ENCODE results near the gene FRMD4A. TPM values are rescaled to one million over a fixed set of nuclear protein-coding genes. Genes with fewer than 3 reads are reported as not detected.
"Not testable (repeated sequence)": the region's sequence is repeated elsewhere in the genome, so short reads cannot be mapped to it uniquely, and the experiment has no call there.

FRMD4A gene
- total RNA-seq, 1 experiment from 2014 or later: not detected

DNA sequence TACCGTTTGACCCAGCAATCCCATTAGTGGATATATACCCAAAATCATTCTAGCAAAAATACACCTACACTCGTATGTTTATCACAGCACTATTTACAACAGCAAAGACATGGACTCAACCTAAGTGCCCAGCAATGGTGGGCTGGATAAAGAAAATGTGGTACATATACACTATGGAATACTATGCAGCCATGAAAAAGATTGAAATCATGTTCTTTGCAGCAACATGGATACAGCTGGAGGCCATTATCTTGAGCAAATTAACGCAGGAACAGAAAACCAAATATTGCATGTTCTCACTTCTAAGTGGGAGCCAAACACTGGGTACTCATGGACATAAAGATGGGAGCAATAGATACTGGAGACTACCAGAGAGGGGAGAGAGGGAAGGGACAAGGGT, 223.9 kb downstream of the FRMD4A start:
- DNase-seq (ENCODE audit: low spot score): no peak

DNA sequence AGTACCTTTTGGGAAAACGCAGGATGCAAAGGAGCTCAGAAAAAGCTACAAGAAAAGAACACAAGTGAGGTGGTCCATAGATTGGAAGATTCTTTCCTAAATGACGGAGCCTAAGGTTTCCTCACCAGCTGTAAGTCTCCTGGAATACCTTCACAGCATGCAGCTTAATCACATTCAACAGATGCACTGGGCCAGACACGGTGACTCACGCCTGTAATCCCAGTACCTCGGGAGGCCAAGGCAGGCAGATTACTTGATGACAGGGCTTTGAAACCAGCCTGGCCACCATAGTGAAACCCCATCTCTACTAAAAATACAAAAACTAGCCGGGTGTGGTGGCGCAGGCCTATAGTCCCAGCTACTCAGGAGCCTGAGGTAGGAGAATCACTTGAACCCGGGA, 228.7 kb downstream of the FRMD4A start:
- no peak for DNase-seq (ENCODE audit: low spot score)

DNA sequence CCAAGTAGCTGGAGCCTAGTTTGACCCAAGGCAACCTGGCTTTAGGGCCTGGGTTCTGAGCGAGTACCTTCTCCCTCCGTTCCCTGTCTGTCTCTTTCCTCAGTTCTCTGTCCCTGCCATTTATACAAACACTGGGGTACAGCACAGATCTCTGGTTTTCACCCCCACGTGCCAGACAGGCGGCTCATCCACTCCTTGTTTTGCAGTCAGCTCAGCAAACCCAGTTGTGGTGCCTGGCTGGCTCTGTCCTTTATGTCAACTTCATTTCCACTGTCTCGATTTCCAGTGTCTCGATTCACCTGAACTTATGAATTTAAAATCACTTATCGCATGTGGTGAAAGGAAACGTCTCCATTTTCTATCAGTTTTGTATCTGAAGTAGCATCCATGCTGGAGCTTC, 230.8 kb downstream of the FRMD4A start:
- DNase-seq (ENCODE audit: low spot score): no peak

DNA sequence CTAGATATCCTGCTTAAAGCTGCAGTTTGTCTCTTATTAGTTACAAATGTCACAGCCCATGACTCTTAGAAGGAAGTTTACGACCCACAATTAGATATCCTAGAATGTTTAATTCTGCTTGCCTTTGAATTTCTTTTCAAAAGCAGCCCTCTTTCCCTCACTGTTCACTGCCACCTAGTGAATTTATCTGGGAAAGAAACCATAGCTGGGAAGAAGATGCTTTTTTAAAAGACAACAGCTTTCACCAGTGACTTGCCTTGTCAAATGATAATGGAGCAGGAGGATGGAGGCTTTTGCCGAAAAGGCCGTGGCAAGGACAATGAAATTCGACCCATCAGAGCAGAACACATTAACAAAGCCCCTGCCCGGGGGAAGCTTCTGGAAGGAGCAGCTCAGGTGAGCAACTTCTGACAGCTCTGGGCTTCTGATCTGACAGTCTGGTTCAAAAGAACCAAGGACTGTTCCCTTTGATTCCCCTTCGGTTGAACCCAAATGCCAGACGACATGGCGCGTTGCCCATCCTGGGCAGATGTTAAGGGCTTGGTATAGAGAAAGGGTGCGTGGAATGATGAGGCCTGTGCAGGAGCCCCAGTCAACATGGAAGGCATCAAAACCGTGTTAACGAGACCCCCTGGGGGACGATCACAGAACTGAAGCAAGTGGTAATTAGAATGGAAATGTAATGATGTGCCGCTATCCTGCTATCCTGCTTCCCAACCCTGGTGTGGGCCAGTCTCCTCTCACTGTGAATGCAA, 236.8 kb downstream of the FRMD4A start:
- peak; percentile 7 for DNase-seq (ENCODE audit: low spot score)

DNA sequence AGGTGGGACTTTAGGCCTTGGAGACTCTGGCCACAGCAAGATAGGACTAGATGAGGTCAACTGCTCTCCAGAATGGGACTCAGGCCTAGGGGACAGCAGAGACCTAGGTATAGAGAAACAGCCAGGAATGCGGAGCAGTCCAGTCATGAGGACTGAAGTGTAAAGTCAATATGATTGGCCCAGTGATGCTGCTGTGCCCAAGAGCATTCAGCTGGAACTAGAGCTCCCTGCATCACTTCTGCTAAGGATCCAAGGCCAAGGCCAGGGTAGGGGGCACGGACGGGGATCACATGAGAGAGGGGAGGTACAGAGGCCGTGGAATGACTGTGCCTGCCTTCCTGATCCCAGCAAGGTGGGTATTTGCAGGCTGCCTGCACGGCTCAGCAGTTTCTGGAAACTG, 237.9 kb downstream of the FRMD4A start:
- DNase-seq (ENCODE audit: low spot score): no peak

DNA sequence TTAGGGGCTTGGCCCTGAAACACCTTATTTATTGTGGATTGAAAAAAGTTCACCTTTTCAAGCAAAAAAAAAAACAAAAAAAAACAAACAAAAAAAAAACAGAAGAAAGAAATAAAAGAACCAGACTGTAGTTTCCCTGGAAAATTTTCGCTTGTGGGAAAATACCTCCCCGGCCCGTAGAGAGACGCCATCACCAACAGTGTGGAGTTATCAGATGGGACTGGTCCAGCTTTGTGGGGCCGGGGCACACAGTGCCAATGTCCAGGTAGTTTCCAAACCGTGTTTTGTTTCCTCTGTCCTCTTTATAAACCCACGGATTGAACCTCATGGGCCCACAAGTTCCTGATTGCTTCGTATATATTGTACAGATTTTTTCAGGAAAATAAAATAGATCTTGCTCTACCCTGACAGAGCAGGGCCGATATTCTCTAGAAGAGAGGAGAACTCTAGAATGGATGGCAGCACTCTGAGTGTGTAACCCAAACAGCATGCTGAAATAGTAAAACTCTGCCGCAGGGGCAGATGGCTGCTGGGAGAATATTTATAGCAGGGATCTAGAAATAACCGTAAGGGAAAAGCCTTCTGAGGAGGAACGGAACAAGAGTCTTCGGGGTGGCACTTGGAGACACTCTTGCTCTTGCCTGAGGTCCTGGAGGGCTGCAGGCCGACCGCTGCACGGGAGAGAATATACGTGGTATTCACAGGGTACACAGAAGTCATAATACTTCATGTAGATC, 241.0 kb downstream of the FRMD4A start:
- no peak for DNase-seq (ENCODE audit: low spot score)

DNA sequence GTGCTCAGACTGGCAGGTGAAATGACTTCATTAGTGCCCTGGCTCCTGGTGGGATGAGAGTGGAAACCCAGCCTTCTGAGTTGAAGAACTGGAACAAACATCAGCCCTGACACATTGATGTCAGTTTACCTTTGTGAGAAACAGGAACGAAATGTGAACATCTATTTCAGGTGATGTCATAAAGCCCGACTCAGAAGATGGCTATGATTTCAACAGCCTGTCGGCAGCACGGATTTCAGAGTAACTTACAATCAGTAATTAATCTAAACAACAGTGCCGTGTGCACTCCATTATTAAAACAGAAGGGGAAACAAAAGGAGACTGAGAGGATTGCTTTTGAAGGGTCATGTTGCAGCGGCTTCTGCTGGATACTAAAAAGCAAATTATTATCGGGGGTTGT, 243.2 kb downstream of the FRMD4A start:
- no peak for DNase-seq (ENCODE audit: low spot score)

DNA sequence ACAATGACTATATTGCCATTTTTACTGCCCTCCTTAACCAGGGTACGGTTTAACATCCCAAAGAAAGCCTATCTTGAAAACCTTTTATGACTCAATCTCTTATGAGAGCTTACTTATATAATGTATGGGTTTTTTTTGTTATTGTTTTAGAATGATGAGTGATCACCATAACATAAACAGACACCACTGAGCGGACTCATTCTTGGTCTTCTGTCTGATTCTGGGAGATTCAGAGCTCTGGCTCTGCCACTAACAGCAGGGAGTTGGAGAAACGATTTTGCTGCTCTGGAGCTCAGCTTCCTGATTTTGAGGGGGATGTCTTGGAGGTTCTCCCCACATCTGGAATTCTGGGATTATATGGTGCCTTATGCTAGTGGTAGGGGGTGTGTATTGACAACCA, 244.1 kb downstream of the FRMD4A start:
- no peak for DNase-seq (ENCODE audit: low spot score)

DNA sequence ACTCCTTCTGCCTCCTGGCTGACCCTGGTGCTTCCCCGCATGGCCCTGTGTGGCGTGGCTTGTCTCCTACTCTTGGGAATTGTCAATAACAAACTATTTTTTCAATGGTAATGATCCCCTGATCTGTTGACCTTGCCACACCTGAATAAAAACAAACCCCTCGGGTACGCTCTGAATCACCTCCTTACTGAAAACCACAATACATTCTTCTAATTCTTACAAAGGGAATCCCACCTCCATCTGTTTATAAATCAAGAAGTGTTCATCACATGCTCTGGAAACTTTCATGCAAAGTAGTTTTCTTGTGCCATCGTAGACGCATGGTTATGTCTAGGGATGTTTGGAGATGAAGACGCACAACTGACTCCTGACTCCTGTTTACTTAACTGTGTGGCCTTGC, 245.8 kb downstream of the FRMD4A start:
- DNase-seq (ENCODE audit: low spot score): no peak

DNA sequence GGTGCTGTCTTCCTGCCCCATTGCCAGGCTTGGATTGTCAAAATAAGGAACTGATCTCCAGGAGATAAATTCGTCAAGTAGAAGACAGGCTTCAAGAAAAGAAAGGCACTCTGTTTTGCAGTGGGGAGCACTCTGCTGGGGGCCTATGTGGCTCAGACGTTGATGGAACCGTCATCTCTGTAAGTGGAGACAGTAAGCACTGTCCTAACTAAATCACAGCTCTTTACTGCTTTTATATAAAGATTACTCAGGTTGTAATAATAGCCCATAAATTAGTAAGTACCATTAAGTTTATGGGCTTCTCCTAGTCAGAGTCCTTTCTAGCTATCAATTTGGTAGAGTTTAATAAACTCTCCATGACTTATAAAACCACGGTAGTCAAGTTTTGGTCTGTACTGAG, 249.9 kb downstream of the FRMD4A start:
- no peak for DNase-seq (ENCODE audit: low spot score)

DNA sequence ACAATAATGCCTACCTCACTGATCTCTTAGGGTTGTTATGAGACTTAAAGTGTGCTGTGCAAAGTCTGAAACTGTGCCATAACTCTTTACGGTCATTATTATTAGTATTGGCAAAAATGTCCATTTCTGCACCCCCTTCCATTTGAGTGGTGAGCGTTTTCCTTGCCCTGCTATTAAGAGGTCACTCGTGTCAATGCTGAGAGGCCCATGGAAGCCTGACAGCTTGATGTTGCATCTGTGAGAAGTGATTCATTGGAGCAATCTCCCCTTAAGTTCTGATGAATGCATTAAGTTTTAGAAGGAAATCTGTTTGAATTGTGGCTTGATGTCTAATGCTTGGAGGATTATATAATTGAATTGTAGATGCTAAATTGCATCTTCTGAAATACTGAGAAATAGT, 253.3 kb downstream of the FRMD4A start:
- no peak for DNase-seq (ENCODE audit: low spot score)

DNA sequence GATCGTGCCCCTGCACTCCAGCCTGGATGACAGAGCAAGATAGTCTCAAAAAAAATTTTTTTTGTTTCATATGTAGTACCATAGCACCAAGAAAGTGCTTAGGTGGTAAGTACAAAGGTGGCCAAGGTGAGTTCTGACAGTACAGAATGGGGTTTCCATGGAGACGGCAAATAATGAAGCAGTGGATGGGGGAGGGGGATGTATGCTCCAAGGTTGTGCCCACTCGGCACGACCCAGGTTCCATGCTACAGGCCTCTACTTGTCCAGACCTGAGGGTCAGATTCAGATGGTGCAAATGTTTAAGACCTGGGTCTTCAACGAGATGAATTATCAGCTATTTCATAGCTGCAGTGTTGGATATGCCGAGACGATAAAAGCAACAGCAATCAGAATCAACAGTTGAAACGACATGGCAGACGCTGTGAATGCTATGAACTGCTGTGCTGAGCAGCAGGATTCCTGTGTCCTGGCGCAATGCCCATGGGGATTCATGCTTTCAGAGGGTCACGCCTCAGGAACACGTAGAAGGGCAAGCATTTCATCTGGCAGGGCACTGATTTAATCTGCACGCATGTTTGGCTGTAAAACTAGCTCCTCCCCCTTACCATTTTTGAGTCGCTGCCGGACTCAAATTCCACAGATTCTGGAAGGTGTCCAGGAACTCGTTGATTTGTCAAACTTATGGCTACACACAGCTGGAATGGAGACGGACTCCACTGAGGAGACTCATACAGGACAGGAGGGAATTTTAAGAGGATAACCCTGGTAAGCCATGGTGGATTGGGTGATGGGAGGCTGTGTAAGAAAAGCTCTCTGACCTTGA, 256.5 kb downstream of the FRMD4A start:
- DNase-seq (ENCODE audit: low spot score): peak; percentile 40

DNA sequence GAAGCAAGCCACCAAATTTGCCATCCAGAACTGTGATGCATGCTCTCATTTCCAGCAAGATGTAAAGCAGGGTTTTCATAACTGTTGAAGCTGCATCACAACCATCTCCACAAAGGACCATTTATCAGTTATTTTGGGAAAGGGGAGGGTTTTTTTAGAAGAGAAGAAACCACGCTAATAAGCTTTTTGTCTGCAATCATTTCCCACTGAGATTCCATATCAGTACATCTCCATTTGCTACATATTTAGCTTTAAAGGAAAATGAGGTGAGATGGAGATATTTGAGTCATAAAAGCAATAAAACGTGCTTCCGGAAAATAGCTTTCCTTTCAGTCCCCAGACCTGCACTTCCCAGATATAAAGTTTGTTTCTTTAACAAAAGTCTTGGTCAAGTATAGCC, 258.2 kb downstream of the FRMD4A start:
- DNase-seq (ENCODE audit: low spot score): no peak

DNA sequence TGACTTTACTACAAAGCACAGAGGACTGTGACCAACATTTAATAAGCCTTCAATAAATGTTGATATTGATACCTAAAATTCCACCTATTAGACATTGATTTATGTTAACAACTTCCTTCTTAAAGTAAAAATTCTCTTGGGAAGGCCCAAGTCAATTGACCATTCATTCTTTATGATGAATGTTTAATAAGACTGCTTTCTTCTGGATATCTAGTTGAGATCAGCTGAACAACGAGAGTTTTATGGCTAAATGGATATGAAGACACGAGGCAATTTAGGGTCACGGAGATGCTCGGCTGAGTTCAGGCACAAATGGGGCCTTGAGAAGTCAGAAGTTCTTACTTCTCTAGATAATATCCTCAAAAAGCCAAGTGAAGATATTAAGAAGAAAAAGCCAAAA, 258.8 kb downstream of the FRMD4A start:
- no peak for DNase-seq (ENCODE audit: low spot score)

DNA sequence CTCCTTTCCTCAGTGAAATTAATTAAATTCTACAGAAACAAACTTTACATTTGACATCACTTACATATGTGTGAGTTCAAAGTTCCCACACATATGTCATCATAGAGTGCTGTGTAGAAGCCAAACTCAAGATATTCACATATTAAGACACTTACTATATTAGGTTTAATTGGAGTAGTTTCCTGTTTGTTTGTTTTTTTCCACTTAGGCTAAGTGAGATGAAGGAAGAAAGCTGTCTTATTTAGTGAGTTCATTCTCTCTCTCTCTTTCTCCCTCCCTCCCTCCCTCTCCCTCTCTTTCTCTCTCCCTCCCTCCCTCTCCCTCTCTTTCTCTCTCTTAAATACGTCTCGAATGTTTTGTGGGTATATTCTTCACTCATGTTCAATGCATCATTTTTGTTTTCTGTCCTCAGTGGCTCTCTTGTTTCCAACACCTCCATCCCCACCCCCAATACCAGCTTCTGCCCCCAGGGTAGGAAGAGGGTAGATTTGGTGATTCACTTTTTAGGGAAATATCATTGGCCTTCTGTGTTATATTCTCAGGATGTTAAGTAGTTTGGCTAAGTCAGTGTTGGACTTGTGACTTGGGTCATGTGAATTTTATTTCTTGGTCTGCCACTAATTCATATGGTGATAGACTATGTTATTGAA, 262.0 kb downstream of the FRMD4A start:
- no peak for DNase-seq (ENCODE audit: low spot score)

DNA sequence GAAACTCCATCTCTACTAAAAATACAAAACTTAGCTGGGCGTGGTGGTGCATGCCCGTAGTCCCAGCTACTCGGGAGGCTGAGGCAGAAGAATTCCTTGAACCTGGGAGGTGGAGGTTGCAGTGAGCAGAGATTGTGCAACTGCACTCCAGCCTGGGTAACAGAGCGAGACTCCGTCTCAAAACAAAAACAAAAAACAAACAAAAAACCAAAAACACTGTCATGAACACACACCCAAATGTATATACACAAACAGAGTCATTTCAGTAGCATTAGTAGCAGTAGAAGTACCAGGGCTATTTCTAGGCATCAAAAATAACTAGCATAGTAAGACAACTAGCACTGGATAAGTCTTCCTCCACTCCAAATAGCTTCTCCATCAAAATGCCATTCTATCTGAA, 263.1 kb downstream of the FRMD4A start:
- not testable (repeated sequence) for DNase-seq (ENCODE audit: low spot score)

DNA sequence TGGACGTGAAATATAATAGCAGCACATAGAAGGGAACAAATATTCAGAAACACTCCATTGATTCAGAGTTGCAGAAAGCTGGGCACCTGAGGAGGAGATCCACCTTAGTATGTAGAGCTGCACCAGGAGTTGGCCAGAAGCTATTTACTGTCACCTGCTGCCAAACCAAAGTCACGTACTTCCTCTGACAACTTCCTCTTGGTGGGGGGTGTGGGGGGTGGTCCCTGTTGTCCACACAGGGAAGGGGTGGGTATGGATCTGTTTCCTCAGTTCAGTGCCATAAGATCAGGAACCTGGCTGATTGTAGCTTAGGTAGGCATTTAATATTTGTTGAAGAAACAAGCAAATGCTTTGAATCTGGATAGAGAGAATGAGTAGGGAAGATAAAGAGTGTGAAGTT, 264.6 kb downstream of the FRMD4A start:
- no peak for DNase-seq (ENCODE audit: low spot score)

DNA sequence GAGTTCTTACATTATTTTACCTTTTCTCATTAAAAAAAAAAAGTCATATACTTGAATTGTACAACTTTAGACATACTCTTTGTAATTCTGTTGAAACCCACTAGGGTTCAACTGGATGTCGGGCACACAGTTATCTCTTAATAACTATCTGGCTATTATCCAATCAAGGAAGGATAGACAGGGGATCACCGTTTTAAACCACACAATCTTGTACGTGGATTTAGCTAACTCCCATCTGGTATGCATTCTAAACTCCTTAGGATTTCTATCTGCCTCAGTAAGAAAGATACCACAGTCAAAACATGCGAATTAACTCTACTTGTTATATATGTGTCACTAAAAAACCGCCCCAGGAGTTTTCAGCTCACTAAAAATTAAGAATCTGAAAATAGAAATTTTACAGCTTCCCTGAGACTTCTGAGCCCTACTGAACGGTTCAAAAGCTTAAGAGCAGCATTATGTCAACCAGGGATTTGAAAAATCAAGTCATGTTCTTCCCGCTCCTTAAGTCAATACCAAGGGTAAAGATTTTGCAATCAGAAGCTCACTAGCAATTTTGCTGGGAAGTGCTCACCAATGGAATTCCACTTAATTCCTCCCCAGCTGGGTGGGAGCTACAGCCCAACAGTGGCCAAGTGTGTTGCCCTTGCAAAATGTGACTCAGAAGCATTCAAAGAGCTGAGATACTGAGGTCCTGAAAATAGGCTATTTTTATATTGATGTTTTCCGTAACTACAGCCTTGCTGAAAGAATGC, 267.0 kb downstream of the FRMD4A start:
- DNase-seq (ENCODE audit: low spot score): no peak

DNA sequence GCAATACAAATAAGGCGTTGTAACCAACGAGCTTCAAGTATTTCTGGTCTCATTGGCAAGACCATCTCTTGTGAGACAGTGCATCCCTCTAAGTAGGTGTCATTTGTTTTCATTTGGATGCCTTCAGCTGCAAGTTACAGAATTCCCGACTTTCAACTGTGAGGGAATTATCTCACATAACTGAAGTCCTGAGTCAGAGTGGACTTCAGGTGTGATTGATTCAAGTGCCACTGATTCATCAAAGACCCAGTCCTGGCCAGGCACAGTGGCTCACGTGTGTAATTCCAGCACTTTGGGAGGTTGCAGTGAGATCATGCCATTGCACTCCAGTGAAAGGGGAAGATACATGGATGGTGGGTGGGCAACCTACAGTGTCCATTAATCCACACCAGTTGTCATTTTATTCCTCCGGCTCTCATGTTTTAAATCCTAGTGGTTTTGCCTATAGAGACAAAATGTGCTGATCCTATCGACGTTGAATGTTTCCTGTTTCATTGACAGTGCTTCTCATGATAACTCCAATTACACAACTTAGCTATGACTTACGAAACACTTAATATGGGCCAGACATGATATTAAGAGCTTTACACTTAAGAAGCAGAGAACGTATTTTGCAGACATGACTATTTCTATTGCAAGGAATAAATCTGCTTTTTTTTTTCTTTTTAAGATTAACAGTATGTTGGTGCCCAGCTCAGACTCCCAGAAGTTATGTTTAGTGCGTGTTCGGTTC, 268.0 kb downstream of the FRMD4A start:
- no peak for DNase-seq (ENCODE audit: low spot score)

DNA sequence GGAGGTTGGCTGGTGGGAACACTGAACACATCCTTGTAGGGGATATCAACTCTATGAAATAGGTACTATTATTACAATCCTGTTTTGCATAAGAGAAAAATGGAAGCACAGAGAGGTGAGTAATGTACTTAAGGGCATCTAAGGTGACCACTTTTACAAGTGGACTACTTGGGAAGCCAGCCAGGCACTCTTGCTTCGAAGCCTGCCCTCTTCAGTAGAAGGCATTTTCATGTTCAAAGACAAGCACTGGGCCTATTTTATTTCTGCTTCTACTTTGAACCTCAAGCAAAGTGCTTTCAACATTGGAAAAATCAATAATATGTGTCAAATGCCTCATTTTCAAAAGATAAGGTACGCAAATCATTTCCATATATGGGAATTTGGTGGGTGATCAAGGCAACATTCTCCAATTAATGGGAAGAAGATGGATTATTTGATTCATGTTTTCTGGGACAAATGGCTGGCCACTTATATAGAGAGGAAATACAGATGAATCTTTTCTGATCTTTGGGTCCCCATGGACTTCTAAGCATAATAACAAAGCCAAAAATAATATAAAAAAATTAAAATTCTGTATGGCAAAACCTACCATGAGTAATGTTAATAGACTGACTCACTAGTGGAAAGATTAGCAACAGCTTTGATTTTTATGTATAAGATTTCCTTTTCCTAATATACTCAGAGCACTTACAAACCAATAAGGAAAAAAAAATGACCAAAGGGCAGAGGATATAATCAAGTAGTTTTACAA, 270.2 kb downstream of the FRMD4A start:
- DNase-seq (ENCODE audit: low spot score): no peak

Measured in HT-29 (cell line).